ENCODE measurements around the gene CDH4.

The CDH4 gene

DNA sequence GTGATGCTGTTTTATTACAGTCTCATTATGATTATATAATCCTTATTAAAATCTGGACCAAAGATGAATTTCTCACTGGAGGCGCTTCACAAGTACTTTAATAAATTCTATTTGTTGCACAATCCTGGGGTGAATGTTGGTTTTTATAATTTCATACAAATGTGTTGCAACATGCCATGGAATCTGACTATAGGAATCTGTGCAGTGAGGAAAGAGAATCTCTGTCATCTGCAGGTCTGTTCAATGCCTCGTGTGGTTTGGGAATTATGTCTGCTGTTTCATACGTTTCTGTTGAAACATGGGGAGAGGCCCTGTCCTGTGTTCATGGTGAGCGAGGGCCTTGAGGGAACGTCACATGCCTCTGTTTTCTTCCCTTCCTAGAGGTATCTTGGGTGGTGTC, 277.3 kb downstream of the CDH4 start:
- Histone ChIP-seq H3K9ac (ENCODE audit: low read depth, low read length) (no peak overlapping the region), H3K27me3 (ENCODE audit: control insufficient read depth, insufficient read depth, low read length) (peaks cover 6% of the 10 kb centered on the region; the same call in 1 of the 2 replicates), H3K9me3 (ENCODE audit: control insufficient read depth, insufficient read depth, low read length) (no peaks in the 10 kb centered on the region)

GRCh38 chr20:61531553-61532345, 279.7 kb downstream of the CDH4 start:
- no peak overlapping the region for H3K4me3 ChIP-seq (ENCODE audit: low read depth, low read length)
- no peak overlapping the region for H3K27ac ChIP-seq (ENCODE audit: low read depth, low read length)
- no peaks in the 10 kb centered on the region for H3K36me3 ChIP-seq (ENCODE audit: control insufficient read depth, insufficient read depth, low read length)
- no peaks in the 10 kb centered on the region for H3K27me3 ChIP-seq (ENCODE audit: control insufficient read depth, insufficient read depth, low read length)
- no peaks in the 10 kb centered on the region for H3K9me3 ChIP-seq (ENCODE audit: control insufficient read depth, insufficient read depth, low read length)
- H3K4me1 ChIP-seq (ENCODE audit: control insufficient read depth, insufficient read depth, low read length) = no peaks in the 10 kb centered on the region
- H3K9ac ChIP-seq (ENCODE audit: low read depth, low read length) = no peak overlapping the region

More for the DNA sequence above, 277.3 kb downstream of the CDH4 start:
- Histone ChIP-seq H3K36me3 (ENCODE audit: control insufficient read depth, insufficient read depth, low read length) (no peaks in the 10 kb centered on the region), H3K4me1 (ENCODE audit: control insufficient read depth, insufficient read depth, low read length) (no peaks in the 10 kb centered on the region), H3K27ac (ENCODE audit: low read depth, low read length) (no peak overlapping the region), H3K4me3 (ENCODE audit: low read depth, low read length) (no peak overlapping the region)

GRCh38 chr20:61532736-61533135, 280.7 kb downstream of the CDH4 start:
- Histone ChIP-seq H3K4me1 (ENCODE audit: control insufficient read depth, insufficient read depth, low read length) (no peaks in the 10 kb centered on the region), H3K27me3 (ENCODE audit: control insufficient read depth, insufficient read depth, low read length) (no peaks in the 10 kb centered on the region), H3K9ac (ENCODE audit: low read depth, low read length) (no peak overlapping the region), H3K4me3 (ENCODE audit: low read depth, low read length) (no peak overlapping the region), H3K36me3 (ENCODE audit: control insufficient read depth, insufficient read depth, low read length) (no peaks in the 10 kb centered on the region), H3K9me3 (ENCODE audit: control insufficient read depth, insufficient read depth, low read length) (no peaks in the 10 kb centered on the region), H3K27ac (ENCODE audit: low read depth, low read length) (no peak overlapping the region)

DNA sequence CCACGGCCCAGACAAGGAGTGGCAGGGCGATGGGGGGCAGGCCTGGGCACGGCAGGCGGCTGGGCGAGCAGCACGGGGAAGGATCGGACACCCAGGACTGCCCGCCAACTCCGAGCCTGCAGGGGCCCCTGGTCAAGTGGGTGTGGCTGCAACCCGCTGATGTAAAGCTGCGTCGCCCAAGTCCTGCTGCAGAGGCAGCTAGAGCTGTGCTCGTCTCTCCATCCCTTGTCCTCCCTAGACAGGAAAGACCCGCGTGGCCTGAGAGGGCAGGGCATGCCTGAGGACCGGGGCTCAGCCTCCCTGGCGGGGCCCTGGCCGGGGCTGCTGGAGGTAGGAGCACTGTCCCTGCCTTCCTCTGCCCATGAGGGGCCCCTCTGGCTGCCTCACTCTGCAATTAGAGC, 281.2 kb downstream of the CDH4 start:
- no peak overlapping the region for H3K4me3 ChIP-seq (ENCODE audit: low read depth, low read length)
- no peaks in the 10 kb centered on the region for H3K27me3 ChIP-seq (ENCODE audit: control insufficient read depth, insufficient read depth, low read length)
- no peak overlapping the region for H3K27ac ChIP-seq (ENCODE audit: low read depth, low read length)
- no peak overlapping the region for H3K9ac ChIP-seq (ENCODE audit: low read depth, low read length)
- H3K36me3 ChIP-seq (ENCODE audit: control insufficient read depth, insufficient read depth, low read length) = no peaks in the 10 kb centered on the region
- no peaks in the 10 kb centered on the region for H3K9me3 ChIP-seq (ENCODE audit: control insufficient read depth, insufficient read depth, low read length)
- H3K4me1 ChIP-seq (ENCODE audit: control insufficient read depth, insufficient read depth, low read length) = no peaks in the 10 kb centered on the region

DNA sequence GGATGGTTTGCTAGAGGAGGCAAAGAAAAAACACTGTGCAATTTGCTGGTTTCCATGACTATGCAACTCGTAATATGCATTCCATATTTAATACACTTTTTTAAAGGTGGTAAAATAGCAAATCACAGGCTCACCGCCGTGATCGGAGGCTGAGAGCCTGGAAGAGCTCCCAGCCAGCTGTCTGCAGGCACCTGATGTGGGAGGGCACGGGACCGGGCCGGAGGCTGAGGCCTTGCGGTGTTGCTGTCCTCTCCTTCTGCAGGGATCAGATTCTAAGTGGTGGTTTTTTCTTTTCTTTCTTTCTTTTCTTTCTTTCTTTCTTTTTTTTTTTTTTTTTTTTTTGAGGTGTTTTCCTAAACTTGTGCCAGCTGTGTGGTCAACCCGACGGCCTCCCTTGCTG, 282.3 kb downstream of the CDH4 start:
- no peak overlapping the region for H3K4me3 ChIP-seq (ENCODE audit: low read depth, low read length)
- H3K9me3 ChIP-seq (ENCODE audit: control insufficient read depth, insufficient read depth, low read length) = no peaks in the 10 kb centered on the region
- no peak overlapping the region for H3K27ac ChIP-seq (ENCODE audit: low read depth, low read length)
- no peak overlapping the region for H3K9ac ChIP-seq (ENCODE audit: low read depth, low read length)
- H3K4me1 ChIP-seq (ENCODE audit: control insufficient read depth, insufficient read depth, low read length) = no peaks in the 10 kb centered on the region
- no peaks in the 10 kb centered on the region for H3K36me3 ChIP-seq (ENCODE audit: control insufficient read depth, insufficient read depth, low read length)
- H3K27me3 ChIP-seq (ENCODE audit: control insufficient read depth, insufficient read depth, low read length) = no peaks in the 10 kb centered on the region

GRCh38 chr20:61535091-61535490, 283.0 kb downstream of the CDH4 start:
- Histone ChIP-seq H3K4me1 (ENCODE audit: control insufficient read depth, insufficient read depth, low read length) (no peaks in the 10 kb centered on the region), H3K27ac (ENCODE audit: low read depth, low read length) (no peak overlapping the region), H3K9ac (ENCODE audit: low read depth, low read length) (no peak overlapping the region), H3K9me3 (ENCODE audit: control insufficient read depth, insufficient read depth, low read length) (no peaks in the 10 kb centered on the region), H3K36me3 (ENCODE audit: control insufficient read depth, insufficient read depth, low read length) (no peaks in the 10 kb centered on the region), H3K4me3 (ENCODE audit: low read depth, low read length) (no peak overlapping the region), H3K27me3 (ENCODE audit: control insufficient read depth, insufficient read depth, low read length) (no peaks in the 10 kb centered on the region)

DNA sequence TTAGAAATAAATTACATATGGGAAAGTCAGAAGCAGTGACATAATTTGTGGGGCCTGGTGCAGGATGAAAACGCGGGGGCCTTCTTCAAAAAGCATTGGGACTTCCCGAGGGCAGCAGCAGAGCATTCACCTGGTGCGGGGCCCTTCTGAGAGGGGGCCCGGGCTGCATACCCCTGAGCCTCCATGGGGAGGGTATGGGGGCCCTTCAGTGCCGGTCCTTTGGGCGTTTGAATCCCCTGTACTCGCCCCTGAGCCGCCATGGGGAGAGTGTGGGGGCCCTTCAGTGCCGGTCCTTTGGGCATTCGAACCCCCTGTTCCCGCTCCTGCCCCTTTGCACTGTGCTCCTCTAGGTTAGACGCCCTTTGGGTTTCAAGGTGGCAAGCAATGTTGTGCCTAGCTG, 283.5 kb downstream of the CDH4 start:
- Histone ChIP-seq H3K27ac (ENCODE audit: low read depth, low read length) (no peak overlapping the region), H3K4me3 (ENCODE audit: low read depth, low read length) (no peak overlapping the region), H3K4me1 (ENCODE audit: control insufficient read depth, insufficient read depth, low read length) (no peaks in the 10 kb centered on the region), H3K27me3 (ENCODE audit: control insufficient read depth, insufficient read depth, low read length) (no peaks in the 10 kb centered on the region), H3K9me3 (ENCODE audit: control insufficient read depth, insufficient read depth, low read length) (no peaks in the 10 kb centered on the region), H3K9ac (ENCODE audit: low read depth, low read length) (no peak overlapping the region), H3K36me3 (ENCODE audit: control insufficient read depth, insufficient read depth, low read length) (no peaks in the 10 kb centered on the region)

GRCh38 chr20:61535956-61536355, 283.9 kb downstream of the CDH4 start:
- Histone ChIP-seq H3K9ac (ENCODE audit: low read depth, low read length) (no peak overlapping the region), H3K4me3 (ENCODE audit: low read depth, low read length) (no peak overlapping the region), H3K27me3 (ENCODE audit: control insufficient read depth, insufficient read depth, low read length) (no peaks in the 10 kb centered on the region), H3K9me3 (ENCODE audit: control insufficient read depth, insufficient read depth, low read length) (no peaks in the 10 kb centered on the region), H3K4me1 (ENCODE audit: control insufficient read depth, insufficient read depth, low read length) (no peaks in the 10 kb centered on the region), H3K36me3 (ENCODE audit: control insufficient read depth, insufficient read depth, low read length) (no peaks in the 10 kb centered on the region), H3K27ac (ENCODE audit: low read depth, low read length) (no peak overlapping the region)

- Histone ChIP-seq H3K4me3 (ENCODE audit: low read depth, low read length) (no peak overlapping the region), H3K27me3 (ENCODE audit: control insufficient read depth, insufficient read depth, low read length) (no peaks in the 10 kb centered on the region; the same call in 1 of the 2 replicates), H3K9me3 (ENCODE audit: control insufficient read depth, insufficient read depth, low read length) (no peaks in the 10 kb centered on the region), H3K9ac (ENCODE audit: low read depth, low read length) (no peak overlapping the region), H3K4me1 (ENCODE audit: control insufficient read depth, insufficient read depth, low read length) (no peaks in the 10 kb centered on the region), H3K27ac (ENCODE audit: low read depth, low read length) (no peak overlapping the region), H3K36me3 (ENCODE audit: control insufficient read depth, insufficient read depth, low read length) (no peaks in the 10 kb centered on the region)
Measured at GRCh38 chr20:61536671-61537070, 284.6 kb downstream of the CDH4 start.

DNA sequence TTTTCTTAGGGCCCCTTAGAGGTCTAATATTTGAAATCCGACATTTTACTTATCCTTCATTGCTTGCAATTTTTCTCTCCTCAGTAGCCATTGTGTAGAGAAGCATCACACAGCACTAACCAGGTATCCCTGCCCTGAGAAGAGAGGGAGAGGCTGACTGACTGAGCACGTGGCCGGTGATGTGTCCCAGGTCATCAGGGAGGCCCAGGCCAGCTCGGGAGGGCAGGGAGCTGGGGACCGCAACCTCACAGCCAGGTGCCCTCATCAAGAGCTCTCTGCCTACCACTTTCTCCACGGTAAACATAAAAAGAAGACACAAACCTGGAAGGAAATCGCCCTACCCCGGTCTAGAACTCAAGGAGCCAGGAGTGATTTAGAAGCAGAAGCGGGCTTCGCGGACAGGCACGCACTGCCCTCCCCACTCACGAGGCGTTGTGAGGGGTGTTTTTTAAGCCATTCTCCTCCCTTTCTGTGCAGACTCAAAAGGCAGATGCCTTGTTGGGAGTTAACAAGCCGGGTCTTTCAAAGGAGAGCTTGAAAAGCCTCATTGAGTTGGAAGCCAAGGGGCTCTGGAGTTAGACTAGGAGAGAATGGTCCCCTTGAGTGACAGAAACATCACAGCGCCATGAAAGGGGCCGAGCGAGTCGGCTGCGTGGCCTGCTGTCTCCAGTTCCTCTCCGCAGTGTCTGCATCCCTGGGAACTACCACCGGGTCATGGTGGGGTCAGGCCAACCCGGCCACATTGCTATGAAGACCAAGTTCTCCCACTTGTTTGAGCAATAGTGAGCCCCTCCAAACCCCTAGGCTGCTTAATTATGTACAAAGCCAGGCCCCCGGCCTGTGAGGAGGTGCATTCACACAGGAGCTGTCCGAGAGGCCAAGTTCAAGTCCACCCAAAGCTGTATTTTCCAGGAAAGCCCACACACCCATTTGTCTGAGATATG, 285.4 kb downstream of the CDH4 start:
- Histone ChIP-seq H3K27me3 (ENCODE audit: control insufficient read depth, insufficient read depth, low read length) (no peaks in the 10 kb centered on the region; the same call in 1 of the 2 replicates), H3K9ac (ENCODE audit: low read depth, low read length) (no peak overlapping the region), H3K4me3 (ENCODE audit: low read depth, low read length) (no peak overlapping the region), H3K9me3 (ENCODE audit: control insufficient read depth, insufficient read depth, low read length) (no peaks in the 10 kb centered on the region), H3K36me3 (ENCODE audit: control insufficient read depth, insufficient read depth, low read length) (no peaks in the 10 kb centered on the region), H3K27ac (ENCODE audit: low read depth, low read length) (no peak overlapping the region), H3K4me1 (ENCODE audit: control insufficient read depth, insufficient read depth, low read length) (no peaks in the 10 kb centered on the region)
